Hematopoietic multipotent progenitor cell treated with erythropoietin and hydrocortisone succinate and interleukin-3 and kit ligand, for 8 days (in vitro differentiated cells): Measurements from ENCODE around the gene BTBD9.

Experiments
- DNase-seq: peaks from one replicate; pipeline ENCODE4 v3.0.0-alpha.2; 2015

BTBD9 gene

DNA sequence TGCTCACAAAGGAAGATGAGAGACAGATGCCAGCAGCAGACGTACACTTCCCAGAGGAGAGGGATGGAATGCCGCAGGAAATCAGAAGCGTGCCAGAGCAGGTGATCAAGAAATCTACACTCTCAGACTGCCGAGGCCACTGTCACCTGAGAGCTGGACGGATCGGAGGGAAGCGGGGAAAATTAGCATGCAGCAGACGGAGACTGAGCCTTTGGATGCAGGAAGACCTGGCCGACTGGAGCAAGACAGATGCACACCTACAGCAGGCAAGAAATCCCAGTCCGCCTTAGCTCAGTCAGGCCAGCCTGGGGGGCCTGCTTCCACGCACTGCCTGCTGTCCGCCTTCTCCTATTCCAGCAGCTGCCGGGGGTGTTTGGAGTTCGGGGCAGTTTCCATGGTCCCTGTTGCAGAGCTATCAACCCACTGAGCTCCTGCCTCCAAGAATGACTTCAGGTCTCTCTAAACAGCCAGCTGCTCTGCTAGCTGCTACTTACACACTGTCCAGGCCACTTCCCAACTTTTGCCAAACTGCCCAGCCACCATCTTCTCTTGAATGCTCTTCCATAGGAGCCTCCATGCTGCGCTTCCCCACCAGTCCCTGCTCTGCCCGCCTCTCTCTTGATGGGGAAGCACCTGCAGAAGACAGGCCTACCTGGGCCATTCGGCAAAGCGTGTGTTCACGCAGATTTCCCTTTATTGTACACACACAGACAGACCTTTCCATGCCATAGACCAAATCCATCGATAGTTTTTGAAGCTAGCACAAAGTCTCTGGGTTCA lies 451.7 kb downstream of the BTBD9 start:
- DNase-seq = no peak

DNA sequence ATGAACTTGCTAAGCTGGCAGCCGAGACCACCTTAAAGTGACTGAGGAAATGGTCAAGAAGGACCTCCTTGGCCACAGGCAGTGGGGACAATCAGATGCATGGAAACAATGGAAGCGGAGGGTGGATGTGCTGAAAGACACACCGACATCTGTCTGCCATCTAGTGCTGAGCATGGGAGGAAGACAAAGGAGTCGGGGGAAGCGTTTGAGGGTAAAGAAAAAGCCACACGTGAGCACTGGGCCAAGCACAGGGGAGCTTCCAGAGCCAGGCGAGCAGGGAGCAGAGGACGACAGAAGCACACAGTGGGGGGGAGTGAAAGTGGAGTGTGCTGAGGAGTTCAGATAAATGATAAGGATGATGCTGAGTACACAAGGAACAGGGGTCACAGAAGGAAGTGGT lies 452.4 kb downstream of the BTBD9 start:
- no peak for DNase-seq

DNA sequence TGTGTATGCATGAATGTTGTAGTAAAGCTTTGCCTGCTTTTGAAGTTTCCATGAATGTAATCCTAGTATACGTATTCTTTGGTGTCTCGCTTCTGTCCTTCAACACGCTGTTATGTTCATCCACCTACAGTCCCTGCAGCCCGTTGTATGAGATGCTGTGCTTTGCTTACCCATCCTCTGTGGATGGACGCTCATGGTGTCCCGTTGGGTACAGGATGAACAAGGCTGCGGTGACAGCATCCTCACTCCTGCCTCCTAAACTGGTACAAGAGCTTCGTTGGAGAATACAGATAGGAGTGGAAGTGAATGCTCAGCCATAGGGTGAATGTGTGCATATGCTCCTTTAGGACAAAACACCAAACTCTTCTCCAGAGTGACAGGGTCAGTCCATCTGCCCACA lies 454.0 kb downstream of the BTBD9 start:
- DNase-seq = no peak

DNA sequence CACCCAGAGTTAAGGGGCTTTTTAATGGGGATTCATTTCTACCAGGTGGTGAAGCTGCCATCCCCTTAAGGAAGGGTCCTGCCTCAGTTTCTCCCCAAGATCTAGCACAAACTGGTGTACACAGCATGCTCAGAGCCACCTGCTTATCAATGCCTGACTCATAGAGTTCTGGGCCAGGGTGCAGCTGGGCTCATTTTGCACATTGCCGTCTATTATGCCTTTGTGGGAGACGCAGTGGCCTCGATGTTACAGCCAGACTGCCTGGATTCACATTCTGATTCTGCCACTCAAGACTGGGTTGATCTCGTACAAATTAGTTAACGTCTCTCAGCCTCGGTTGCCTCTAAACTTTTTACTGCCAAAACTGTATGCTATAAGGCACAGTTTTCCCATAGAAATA lies 454.5 kb downstream of the BTBD9 start:
- no peak for DNase-seq

DNA sequence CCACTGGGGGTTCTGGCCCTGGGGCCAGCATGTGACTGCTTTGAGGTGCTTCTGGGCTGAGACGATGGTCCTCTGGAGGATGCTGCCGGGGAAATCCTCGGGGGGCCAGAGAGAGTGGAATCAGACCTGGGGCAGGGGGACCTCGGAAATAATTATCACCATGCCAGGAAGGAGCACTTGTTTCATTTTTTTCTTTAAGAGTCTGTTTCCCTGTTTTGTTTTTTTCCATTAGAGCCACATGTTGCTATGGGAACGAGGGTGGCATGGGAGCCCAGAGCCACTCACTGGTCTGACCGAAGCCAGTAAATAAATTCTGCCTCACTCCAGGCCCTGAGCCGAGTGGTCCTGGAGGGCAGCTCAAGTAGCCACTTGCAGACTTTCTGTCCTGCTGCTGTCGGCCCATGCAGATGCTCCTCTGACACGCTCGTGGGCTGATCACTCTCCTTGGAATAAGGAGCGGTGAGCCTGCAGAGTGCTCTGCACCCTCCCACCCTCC lies 455.1 kb downstream of the BTBD9 start:
- no peak for DNase-seq

DNA sequence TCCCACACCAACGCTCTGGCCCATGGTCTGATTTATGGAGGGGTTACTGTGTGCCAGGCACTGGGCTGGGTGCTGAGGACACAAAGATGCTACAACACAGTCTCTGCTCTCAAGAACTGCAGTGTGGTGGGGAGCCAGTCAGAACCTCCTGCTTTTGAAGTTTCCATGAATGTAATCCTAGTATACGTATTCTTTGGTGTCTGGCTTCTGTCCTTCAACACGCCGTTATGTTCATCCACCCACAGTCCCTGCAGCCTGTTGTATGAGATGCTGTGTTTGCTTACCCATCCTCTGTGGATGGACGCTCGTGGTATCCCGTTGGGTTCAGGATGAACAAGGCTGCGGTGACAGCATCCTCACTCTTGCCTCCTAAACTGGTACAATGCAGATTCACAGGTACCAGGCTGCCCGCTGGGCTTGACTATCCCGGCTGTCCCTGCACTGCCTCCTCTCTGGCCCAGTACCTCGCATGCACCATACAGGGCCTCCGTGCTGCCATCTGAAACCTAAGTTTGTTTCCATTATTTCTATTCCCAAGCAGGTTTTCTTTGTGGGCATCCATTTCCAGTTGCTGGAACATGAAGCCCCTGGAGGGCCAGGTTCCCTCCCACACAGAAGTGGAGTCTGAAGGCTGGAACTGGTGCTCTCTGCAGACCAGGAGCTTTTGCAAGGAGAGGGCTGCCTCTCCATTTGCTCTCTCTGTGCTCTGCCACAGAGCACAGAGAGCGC lies 455.7 kb downstream of the BTBD9 start:
- no peak for DNase-seq

DNA sequence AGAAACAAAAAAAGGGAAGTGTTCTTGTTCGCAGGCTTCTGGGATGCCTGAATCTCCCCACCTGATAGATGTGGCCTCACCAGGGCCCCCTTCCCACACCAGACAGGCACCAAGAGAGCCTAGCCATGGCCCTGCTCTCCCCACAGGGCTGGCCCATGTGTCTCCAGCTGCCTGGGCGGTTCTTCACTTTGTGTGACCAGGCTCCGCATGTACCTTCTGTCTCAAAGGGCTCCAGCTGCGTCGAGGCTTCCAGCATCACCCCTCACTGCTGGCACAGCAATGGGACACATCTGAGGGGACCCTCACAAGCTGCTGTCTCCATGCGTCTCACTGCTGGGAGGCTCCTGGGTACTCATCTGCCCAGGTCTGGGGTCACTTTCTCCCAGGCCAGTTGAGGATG lies 457.3 kb downstream of the BTBD9 start:
- no peak for DNase-seq

DNA sequence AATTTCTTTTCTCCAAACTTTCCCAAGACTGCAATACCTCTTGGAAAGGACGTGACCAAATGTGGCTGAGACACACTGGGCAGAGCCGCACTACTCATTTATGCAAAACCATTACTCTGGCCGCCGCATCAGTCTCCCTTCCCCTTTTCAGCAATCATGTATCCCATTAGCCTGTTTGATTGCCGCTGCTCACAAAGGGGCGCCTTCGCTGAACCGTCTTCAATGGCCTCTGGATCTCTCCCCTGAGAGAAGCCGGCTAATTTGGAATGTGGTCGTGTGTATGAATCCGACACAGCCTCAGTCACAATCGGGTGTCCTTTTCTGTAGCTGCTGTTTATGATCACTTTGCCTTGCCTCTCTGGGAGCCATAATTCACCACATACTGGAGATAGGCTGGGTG lies 459.1 kb downstream of the BTBD9 start:
- DNase-seq = no peak

DNA sequence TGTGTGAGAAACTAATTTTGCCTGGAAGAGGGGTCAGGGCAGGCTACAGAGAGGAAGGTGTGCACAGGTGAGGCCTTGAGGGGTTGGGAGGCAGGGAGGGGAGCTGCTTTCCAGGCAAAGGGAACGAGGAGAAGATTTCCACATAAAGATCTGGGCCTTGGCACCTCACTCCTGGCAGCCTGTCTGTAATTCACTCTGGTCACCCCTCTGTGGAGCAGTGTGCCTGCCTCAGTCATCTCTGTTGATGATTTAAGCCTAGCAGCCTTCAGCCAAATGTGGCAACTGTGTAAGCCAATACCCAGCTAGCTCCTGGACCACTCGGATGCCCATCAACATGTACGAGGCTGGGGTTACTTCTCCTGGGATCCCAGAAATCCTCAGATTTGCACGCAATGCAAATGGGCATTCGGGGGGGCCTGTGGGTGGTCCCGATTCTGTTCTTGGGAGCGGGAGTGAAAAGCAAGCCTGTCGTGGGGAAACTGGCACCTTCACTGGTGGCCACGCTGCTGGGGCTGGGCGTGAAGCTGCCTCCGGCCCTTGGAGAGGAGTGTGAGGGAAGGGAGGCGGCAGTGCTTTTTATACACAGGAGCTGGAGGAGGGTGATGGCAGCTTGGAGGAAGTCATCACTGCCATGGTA lies 459.8 kb downstream of the BTBD9 start:
- no peak for DNase-seq

DNA sequence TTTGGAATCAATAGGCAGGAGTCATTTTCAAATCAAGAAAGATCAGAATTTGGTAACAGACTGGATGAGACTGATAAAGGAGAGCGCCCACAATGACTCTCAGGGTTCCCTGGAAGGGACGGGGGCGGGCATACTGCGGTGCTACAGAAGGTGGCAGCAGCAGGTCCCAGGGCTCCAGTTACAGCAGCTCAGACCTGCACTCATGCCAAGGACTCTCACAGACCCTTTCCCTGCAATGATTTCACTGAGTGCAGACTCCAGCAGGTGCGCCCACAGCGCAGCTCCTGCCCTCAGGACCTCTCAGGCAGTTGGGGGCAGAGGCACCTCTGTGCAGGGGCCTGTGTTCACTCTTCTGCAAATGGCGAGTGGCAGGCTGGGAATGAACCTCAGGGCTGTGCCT lies 460.4 kb downstream of the BTBD9 start:
- no peak for DNase-seq

DNA sequence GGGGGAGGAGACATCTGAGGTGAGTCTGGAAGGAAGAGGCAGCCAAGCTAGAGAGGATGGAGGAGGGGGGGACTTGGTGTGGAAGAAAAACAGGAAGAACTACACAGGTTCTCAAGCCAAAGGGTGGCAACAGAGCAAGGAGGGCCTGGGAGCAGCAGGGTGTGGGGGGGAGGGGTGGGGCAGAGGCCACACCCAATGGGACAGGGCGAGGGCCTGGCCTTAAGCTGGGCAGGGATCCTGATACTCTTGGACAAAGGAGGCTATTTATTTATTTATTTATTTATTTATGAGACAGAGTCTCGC lies 461.2 kb downstream of the BTBD9 start:
- no peak for DNase-seq

DNA sequence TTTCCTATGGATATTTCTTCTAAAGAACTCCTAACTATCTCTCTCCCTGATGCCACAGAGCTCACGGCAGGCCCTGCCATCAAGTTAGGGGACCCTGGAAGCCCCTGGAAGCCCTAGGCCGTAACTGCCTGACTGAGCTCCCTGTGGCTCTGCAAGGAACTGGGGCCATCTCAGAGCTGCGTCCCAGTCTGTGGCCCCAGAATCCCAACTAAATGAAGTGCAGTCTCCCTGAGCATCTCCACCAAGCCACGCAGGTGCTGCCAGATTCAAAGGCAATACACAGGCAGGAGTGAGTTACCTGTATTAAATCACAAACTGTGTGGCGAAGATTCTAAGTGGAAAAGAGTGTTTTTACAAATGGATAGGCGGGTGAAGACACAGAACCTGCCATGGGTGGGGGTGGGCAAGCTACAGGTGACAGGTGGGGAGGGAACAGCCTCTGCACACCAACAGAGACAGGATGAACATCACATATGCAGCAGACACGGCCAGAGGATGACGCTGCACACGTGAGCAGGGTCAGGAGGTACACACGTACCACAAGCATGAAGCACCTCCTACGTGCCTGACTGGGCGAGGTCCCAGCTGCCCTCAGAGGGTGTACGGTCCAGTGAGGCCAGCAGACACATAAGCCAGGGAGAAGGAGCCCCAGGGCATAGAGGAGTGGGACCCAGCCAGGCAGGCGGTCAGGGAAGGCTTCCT lies 461.7 kb downstream of the BTBD9 start:
- DNase-seq = no peak

DNA sequence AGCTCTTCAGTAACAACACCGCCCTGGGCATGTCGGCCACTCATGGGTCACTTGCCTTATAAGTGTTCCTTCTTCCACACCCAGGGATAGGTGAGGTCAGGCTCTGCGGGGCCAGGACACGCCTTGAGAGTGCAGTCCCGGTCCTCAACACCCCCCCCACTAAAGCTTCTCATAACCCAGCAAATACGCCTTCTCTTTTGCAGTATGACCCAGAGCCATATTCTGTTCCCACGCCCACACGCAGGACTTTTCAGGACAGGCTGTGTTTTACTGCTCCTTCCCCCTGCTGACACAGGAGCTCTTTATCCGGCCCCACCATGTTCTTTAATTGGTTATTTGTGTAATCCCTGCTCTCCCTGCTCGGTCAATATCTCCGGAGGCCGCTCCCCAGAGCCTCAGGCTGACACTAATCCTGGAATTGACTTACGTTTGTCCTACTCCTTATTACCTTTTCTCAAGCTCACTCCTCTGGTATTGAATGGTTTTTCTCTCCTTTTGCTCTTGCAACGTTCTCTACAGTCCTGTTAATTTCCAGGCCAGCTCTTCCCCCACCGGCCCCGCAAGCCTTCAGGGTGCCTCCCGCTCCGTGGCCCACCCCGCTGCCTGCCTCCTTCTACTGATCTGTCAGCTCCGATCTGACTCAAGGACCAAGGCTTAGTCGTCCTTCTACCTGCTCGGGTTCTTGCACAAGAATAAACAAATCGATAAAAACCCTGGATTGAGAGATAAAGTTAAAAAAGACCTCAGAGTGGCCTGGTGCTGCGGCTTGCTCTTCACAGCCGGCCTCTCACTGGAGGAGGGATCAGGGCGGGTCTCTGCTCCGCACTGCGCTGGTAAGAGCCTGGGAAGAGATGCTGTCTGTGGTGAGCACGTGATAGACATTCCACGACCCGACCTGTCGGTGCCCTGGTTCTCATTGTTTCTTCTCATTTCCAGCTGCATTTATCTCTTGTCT lies 462.7 kb downstream of the BTBD9 start:
- DNase-seq = no peak

DNA sequence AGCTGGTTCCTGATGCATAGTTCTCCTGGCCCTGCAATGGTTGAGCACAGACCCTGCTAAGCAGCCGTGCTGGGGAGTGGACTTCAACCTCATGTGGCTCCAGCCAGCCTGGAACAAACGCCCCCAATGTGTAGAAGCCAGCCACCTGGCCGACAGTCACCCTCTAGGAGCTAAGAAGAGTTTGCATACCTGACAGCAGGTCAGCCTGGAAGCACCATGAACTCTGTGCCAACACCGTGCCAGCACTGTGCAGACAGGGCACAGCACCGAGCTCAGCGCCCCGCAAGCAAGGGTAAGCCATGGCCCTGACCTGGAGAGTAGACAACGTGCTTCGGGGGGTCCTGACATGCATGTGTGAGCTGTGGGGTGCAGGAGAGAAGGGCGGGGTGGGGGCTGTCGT lies 463.9 kb downstream of the BTBD9 start:
- no peak for DNase-seq

DNA sequence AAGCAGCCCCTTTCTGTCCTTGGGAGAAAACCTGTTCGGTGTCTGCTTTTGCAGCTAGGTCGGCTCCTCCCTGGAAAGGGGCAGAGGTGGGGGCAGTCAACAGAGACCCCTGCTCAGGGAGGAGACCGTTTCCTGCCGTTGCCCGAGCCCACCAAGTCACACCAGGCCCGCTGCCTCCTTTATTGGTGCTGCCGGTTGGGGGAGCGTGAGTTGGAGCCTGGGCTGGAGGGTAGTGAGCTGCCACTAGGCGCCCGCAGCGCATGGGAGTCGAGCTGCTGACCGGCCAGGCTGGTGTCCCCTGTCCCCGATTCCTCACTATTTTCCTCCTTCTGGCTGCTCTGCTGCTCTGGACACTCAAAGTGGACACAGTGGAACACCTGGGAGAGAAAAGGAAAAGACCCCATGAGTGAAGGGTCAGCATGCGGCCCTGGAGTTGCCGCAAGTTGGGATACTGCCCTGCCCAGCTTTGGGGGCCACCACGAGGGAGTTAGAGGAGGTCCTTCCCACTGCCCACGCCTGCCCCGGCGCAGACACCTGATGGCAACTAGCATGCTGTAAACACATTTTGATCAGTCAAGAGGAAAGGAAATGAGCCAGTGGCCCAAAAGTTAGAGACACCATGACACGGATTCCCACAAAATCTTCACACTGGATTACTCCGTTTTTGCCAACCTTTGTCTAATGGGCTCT lies 464.8 kb downstream of the BTBD9 start:
- DNase-seq = no peak

DNA sequence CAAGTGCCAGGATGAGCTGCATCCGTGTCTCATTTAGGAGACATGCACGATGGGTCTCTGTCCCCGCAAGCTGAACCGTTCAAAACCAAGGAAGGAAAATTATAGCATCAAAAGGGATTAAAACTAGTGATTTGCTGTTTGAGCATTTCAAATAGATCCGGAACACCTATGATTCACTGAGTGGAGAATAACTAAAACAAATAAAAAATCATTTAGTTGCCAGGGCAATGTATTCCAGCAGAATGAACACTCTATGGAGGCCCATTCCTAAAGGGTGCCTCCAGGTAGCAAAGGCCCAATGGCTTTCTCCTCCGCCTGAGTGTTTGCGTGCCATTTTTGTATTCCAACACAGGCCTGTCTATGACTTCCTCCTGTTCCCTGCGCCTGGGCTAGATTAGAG lies 465.4 kb downstream of the BTBD9 start:
- DNase-seq = no peak

DNA sequence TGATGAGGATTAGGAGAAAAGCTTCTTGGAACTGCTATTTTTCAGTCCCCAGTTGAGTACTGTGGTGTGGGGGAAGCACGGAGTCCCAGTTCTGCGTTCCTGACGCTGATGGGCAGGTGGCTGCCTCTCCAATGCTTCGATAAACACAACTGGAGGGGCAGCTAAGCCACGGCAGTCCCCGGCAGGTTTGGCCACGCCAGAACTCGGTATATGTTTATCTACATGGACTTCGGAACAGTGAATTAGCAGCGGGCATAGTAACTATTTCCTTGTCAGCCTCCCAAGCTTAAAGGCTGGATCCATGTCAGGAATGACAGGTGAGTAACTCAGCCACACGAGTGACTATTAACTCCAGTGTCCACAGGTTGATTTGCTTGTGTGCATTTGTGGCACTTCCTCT lies 465.8 kb downstream of the BTBD9 start:
- DNase-seq = no peak

DNA sequence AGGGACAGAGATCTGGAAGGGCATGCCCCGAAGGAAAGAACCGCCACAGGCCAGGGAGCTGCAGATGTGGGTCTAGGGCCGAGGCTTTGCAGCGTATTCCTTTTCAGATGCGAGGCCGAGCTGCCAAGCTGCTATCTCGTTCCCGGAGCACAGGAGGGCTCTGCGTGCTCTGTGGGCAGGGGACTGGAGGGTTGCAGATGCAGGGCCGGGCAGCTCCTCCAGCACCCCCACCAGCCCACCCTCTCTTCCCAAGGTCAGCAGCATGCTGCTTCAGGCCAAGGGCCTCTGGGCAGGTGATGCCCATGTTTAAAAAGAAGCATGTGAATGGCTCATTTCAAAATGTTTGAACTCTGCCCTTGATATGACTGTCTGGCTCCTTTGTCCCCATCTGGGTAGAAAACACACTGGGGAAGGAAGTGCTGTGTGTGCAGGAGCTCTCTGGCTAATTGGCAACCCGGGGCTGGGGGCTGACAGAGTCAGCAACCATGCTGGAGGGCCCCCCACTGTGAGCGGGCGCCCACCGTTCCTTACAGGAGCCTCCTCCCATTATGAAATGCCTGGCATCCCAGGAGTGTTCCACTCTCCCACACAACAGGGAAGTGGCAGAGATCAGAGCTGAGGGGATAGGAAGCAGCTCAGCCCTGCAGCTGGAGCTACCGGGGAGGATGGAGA lies 466.9 kb downstream of the BTBD9 start:
- no peak for DNase-seq

DNA sequence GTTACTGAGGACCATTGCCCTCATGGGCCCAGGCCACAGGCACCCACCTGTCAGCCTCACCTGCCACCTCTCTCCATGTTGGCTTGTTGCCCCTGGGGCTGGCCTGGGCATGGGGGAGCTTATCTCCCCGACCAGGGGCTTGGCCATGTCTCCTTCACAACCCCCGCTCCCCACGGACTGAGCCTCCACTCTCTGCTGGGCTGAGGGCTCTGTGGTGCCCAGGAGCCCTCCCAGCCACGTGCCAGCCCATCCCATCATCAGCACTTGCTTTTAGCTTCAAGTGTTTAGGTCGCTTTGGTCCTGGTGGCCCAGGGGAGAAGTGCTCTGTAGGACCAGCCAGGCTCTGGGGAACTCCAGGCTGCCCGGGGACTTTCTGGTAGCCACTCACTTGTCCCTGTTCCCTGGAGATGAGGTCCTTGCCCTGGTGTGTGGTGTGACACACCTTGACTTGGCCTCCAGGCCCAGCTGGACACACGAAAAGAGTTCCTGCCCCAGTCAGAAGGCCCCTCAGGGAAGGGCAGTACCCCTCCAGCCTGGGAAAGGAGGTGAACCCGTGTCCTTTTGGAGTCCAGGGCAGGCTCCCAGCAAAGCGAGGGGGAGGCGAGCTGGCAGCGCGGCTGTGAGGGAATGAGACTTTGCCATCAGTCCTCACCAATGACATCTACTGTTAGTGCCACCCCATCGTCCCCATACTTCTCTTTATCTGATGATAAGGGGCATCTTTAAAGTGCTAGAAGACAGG lies 467.6 kb downstream of the BTBD9 start:
- DNase-seq = no peak

DNA sequence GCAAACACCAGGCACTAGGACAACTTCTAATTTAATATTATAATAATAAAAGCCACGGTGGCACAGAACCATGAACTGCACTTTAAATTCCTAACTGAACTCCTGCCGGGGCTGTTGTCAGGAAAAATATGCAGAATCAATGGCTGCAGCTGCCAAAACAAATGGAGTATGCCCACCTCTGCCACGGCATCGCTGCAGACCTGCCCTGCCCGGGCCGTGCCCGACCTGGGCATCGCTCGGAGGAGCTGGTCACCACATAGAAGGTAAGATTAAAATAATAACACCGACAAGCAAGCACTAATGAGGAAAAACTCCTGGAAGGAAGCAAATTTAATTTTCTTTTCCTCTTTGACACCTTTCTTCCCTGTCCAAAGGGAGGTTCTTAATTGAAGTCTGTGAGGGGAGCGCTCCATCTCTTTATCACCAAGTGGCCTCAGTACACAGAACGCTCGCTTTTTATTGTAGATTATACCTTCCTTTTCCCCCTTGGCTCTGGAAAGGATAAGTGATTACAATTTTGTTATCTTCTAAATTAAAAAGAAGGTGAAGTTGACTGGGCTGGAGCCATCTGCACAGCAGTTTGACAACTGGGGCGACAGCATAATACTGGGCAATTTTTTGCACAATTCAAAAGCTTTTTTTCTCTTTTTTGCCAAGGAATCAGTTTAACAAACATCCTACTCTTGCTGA lies 468.9 kb downstream of the BTBD9 start:
- DNase-seq = no peak
